ENCODE data around the gene ANKRD17. TPM values are rescaled to one million over a fixed set of nuclear protein-coding genes. Genes with fewer than 3 reads are reported as not detected.
"Not testable (repeated sequence)": the region's sequence is repeated elsewhere in the genome, so short reads cannot be mapped to it uniquely, and the experiment has no call there.

ANKRD17 gene
- 10 to 100 TPM; 47.1 to 56.3 TPM for total RNA-seq

DNA sequence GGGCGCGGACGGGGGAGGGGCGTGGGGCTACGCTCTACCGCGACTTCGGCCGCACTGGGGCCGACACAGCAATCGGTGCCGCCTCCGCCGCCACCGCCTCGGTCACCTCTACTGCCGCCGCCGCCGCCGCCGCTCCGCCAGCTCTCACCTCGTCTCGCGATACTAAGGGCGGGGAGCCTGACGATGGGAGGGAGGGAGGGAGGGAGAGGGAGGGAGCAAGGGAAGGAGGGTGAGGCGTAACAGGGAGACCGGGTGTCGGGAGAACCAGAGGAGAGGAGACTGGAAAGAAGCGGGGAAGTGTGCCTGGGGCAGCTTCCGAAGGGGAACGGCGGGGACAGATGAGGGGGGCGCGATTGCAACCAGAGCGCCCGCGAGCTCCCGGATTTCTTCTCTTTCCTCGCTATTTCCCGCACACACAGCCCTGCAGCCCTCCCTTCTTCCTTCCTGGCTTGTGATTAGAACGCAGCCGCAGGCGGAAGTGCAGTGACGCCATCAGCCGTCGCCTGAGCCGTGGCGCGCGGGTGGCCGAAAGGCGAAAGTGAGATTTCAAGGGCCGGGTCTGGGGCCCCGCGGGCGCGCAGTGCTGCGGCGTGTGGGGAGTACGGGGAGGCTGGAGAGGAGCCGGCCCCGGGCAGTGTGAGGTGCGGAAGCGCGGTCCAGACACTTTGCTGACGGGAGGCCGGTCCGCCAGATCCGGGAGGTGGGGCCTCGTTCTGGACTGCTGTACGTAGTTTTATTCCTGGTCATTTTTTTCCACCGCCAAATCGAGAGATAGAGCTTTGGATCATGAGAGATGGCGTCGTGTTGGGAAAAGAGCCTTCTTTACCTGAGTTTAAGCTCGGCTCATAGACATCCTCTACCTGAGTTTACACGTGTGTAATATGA lies at the start of gene ANKRD17:
TSS of gene ANKRD17 (minus strand) at position 113 of the 885 bp plus-strand sequence. CDS start 130 bp downstream, outside the sequence.
- peak within 1 kb of the TSS; percentile 88 to 97 for H3K4me3 ChIP-seq
- no peak for TF ChIP-seq CTCF (IDR thresholded peaks at IDR 0.05)
- DNase-seq (ENCODE audit: low spot score): peak; percentile 95
- no peaks in the 10 kb centered on the region for H3K27me3 ChIP-seq
- H3K27ac ChIP-seq: peak within 1 kb of the TSS; percentile 99
- H3K4me1 ChIP-seq: peaks cover 0 to 48% of the 10 kb centered on the region in 2 donors
- H3K36me3 ChIP-seq: no peaks in the 10 kb centered on the region
- H3K9me3 ChIP-seq: no peaks in the 10 kb centered on the region

GRCh38 chr4:73308286-73308685 lies 49.7 kb upstream of the ANKRD17 start:
- H3K27me3 ChIP-seq: no peaks in the 10 kb centered on the region
- no peaks in the 10 kb centered on the region for H3K36me3 ChIP-seq
- peak in 1 of 2 donors; percentile 27 for TF ChIP-seq CTCF (IDR thresholded peaks at IDR 0.05)
- no peaks in the 10 kb centered on the region for H3K4me1 ChIP-seq
- no peak for DNase-seq (ENCODE audit: low spot score)
- no peaks in the 10 kb centered on the region for H3K9me3 ChIP-seq
- no peak overlapping the region for H3K27ac ChIP-seq
- H3K4me3 ChIP-seq: no peak overlapping the region

DNA sequence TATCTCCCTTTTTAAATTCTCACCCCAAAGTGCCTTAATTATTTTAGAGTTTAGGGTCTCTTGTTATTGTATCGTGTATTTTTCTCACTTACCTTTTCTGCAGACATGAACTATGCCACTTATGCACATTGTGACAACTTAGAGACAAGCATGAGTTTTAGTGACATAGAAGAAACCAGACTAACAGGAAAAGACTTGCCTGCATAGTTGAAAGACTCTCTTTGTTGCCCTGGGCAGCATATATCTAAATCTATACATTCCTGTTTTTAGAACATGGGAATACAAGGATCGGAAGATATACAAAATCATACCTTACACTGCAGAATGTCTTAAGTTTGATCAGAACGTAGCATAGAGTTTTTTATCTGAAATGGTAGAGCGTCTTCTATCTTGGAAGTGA lies 45.1 kb upstream of the ANKRD17 start:
- no peaks in the 10 kb centered on the region for H3K4me1 ChIP-seq
- no peak overlapping the region for H3K4me3 ChIP-seq
- H3K27me3 ChIP-seq: no peaks in the 10 kb centered on the region
- H3K27ac ChIP-seq: no peak overlapping the region
- no peaks in the 10 kb centered on the region for H3K9me3 ChIP-seq
- TF ChIP-seq CTCF (IDR thresholded peaks at IDR 0.05): no peak
- no peaks in the 10 kb centered on the region for H3K36me3 ChIP-seq
- no peak for DNase-seq (ENCODE audit: low spot score)

- TF ChIP-seq CTCF (IDR thresholded peaks at IDR 0.05): no peak
- peaks cover 0 to 14% of the 10 kb centered on the region in 2 donors for H3K9me3 ChIP-seq
- no peaks in the 10 kb centered on the region for H3K4me1 ChIP-seq
- no peak overlapping the region for H3K27ac ChIP-seq
- no peaks in the 10 kb centered on the region for H3K27me3 ChIP-seq
- DNase-seq (ENCODE audit: low spot score): no peak
- H3K4me3 ChIP-seq: no peak overlapping the region
- no peaks in the 10 kb centered on the region for H3K36me3 ChIP-seq
Observed at GRCh38 chr4:73299548-73300280, 41.1 kb upstream of the ANKRD17 start.

DNA sequence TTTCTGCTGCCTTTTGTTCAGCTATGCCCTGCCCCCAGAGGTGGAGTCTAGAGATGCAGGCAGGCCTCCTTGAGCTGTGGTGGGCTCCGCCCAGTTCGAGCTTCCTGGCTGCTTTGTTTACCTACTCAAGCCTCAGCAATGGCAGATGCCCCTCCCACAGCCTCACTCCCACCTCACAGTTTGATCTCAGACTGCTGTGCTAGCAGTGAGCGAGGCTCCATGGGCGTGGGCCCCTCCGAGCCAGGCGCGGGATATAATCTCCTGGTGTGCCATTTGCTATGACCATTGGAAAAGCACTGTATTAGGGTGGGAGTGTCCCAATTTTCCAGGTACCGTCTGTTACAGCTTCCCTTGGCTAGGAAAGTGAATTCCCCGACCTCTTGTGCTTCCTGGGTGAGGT lies 34.1 kb upstream of the ANKRD17 start:
- not testable (repeated sequence) for H3K27ac ChIP-seq; H3K4me1 ChIP-seq; H3K36me3 ChIP-seq; H3K4me3 ChIP-seq; H3K27me3 ChIP-seq; DNase-seq (ENCODE audit: low spot score)
- peaks cover 0 to 32% of the 10 kb centered on the region in 2 donors for H3K9me3 ChIP-seq

- H3K27me3 ChIP-seq: no peaks in the 10 kb centered on the region
- H3K4me1 ChIP-seq: no peaks in the 10 kb centered on the region
- no peak for DNase-seq (ENCODE audit: low spot score)
- TF ChIP-seq CTCF (IDR thresholded peaks at IDR 0.05): no peak
- no peak overlapping the region for H3K4me3 ChIP-seq
- H3K27ac ChIP-seq: no peak overlapping the region
- H3K9me3 ChIP-seq: peaks cover 0 to 4% of the 10 kb centered on the region in 2 donors
- no peaks in the 10 kb centered on the region for H3K36me3 ChIP-seq
Observed at GRCh38 chr4:73281982-73282381, 23.4 kb upstream of the ANKRD17 start.

Data from right atrium auricular region (tissue), 2 donors.